Loucy (cell line): ENCODE measurements around the gene MAP3K7CL.

Experiments used
- H2AFZ ChIP-seq: fragments of 200-600 bp; sonication (generic); 2 replicates; pipeline ENCODE4 v1.6.0; 2016; ENCODE audit warnings: antibody characterized with exemption, mild to moderate bottlenecking, low read length, moderate library complexity
- H3F3A ChIP-seq: fragments of 200-600 bp; 2 replicates; pipeline ENCODE4 v1.6.0; 2016; ENCODE audit warnings: antibody characterized with exemption, low read depth, mild to moderate bottlenecking
- H3K27me3 ChIP-seq: fragments of 200-600 bp; sonication (generic); 2 replicates; pipeline ENCODE4 v1.6.1; 2014; ENCODE audit warnings: low read length, mild to moderate bottlenecking; ENCODE audit not compliant: insufficient read depth, poor library complexity, severe bottlenecking
- H3K36me3 ChIP-seq: fragments of 200-600 bp; sonication (generic); 2 replicates; pipeline ENCODE4 v1.6.1; 2016; ENCODE audit warnings: low read length; ENCODE audit not compliant: insufficient read depth
- H3K4me1 ChIP-seq: fragments of 200-600 bp; sonication (generic); 2 replicates; pipeline ENCODE4 v1.5.1; 2014; ENCODE audit warnings: low read length, mild to moderate bottlenecking; ENCODE audit not compliant: insufficient read depth, poor library complexity, severe bottlenecking
- H3K4me2 ChIP-seq: fragments of 200-600 bp; sonication (generic); 2 replicates; pipeline ENCODE4 v1.6.0; 2014; ENCODE audit warnings: antibody characterized with exemption, low read length, low read depth, mild to moderate bottlenecking; ENCODE audit not compliant: poor library complexity, severe bottlenecking
- H3K4me3 ChIP-seq: fragments of 200-600 bp; sonication (generic); 2 replicates; pipeline ENCODE4 v1.5.1; 2014; ENCODE audit warnings: low read length, mild to moderate bottlenecking, mixed read lengths; ENCODE audit not compliant: poor library complexity, severe bottlenecking
- H3K79me2 ChIP-seq: fragments of 200-600 bp; sonication (generic); 2 replicates; pipeline ENCODE4 v1.6.1; 2014; ENCODE audit warnings: low read length; ENCODE audit not compliant: insufficient read depth
- H3K9ac ChIP-seq: fragments of 200-600 bp; sonication (generic); 2 replicates; pipeline ENCODE4 v1.6.0; 2014; ENCODE audit warnings: mild to moderate bottlenecking, low read depth, low read length, moderate library complexity; ENCODE audit not compliant: poor library complexity, severe bottlenecking
- H3K9me2 ChIP-seq: fragments of 200-600 bp; sonication (generic); replicated peaks from 2 replicates; pipeline ENCODE4 v1.6.1; 2016; ENCODE audit warnings: low read depth, low read length, mixed read lengths
- H3K9me3 ChIP-seq: fragments of 200-600 bp; sonication (generic); 2 replicates; pipeline ENCODE4 v1.6.1; 2014; ENCODE audit warnings: mild to moderate bottlenecking, antibody characterized with exemption, low read length, low read depth; ENCODE audit not compliant: insufficient read depth
- H4K20me1 ChIP-seq: fragments of 200-600 bp; sonication (generic); 2 replicates; pipeline ENCODE4 v1.6.0; 2014; ENCODE audit warnings: antibody characterized with exemption, low read length, mild to moderate bottlenecking; ENCODE audit not compliant: insufficient read depth, poor library complexity, severe bottlenecking
- EZH2phosphoT487 ChIP-seq: fragments of 200-600 bp; IDR thresholded peaks from 2 replicates; pipeline ENCODE4 v1.6.1; 2018; ENCODE audit warnings: antibody characterized with exemption, mild to moderate bottlenecking, moderate library complexity, borderline replicate concordance
- TF ChIP-seq, protein P1 (sequence below): fragments of 200-600 bp; sonication (generic); conservative IDR thresholded peaks from 2 replicates; pipeline ENCODE4 v1.5.1; 2014; ENCODE audit warnings: mild to moderate bottlenecking, antibody characterized with exemption, low read length

MAP3K7CL gene

DNA sequence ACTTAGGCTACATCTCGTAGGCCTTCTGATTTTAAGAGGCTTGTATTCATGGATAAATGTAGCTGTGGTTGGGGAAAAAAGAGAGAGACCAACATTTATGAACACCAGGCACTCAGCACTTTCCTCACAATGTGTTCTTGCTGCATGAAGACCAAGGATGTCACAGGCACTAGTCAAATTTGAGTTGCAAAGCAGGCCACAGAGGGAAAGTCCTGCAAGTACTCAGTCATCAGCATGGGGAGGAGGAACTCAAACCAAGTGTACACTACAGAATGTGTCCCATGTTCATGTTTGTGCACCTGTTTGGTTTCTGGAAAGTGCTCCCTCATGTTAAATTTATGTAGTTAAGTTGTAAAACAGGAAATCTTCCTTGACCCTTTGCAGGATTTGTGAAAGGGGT is 8.7 kb upstream of the MAP3K7CL start:
- Histone ChIP-seq H3K79me2 (no peaks in the 10 kb centered on the region), H3K9me3 (no peaks in the 10 kb centered on the region), H3K4me2 (no peak overlapping the region), H3F3A (no peaks in the 10 kb centered on the region), H3K36me3 (no peaks in the 10 kb centered on the region), H3K27me3 (no peaks in the 10 kb centered on the region), H3K9ac (no peak overlapping the region), H3K4me1 (no peaks in the 10 kb centered on the region), H2AFZ (no peak overlapping the region), H4K20me1 (no peaks in the 10 kb centered on the region), H3K9me2 (no peaks in the 10 kb centered on the region), H3K4me3 (no peak overlapping the region)
- TF ChIP-seq, protein P1, sequence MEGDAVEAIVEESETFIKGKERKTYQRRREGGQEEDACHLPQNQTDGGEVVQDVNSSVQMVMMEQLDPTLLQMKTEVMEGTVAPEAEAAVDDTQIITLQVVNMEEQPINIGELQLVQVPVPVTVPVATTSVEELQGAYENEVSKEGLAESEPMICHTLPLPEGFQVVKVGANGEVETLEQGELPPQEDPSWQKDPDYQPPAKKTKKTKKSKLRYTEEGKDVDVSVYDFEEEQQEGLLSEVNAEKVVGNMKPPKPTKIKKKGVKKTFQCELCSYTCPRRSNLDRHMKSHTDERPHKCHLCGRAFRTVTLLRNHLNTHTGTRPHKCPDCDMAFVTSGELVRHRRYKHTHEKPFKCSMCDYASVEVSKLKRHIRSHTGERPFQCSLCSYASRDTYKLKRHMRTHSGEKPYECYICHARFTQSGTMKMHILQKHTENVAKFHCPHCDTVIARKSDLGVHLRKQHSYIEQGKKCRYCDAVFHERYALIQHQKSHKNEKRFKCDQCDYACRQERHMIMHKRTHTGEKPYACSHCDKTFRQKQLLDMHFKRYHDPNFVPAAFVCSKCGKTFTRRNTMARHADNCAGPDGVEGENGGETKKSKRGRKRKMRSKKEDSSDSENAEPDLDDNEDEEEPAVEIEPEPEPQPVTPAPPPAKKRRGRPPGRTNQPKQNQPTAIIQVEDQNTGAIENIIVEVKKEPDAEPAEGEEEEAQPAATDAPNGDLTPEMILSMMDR = no peak
- TF ChIP-seq EZH2phosphoT487 = no peak

DNA sequence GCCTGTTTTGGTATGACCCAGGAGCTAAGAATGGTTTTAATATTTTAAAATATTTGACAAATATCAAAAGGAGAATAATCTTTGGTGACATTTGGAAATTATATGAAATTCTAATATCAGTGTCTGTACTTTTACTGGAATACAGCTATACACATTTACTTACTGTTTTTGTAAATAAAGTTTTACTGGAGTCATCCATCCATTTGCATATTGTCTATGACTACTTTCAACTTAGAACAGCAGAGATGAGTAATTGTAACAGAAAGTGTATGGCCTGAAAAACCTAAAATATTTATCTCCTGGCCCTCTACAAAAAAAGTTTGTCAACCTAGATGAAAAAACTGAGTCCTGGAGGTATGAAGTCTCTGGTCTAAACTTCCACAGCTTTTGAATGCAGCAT is 5.8 kb upstream of the MAP3K7CL start:
- TF ChIP-seq, protein P1 = no peak
- TF ChIP-seq EZH2phosphoT487 = no peak
- Histone ChIP-seq H3K9me2 (no peaks in the 10 kb centered on the region), H3F3A (no peaks in the 10 kb centered on the region), H3K4me2 (no peak overlapping the region), H3K9me3 (no peaks in the 10 kb centered on the region), H3K27me3 (no peaks in the 10 kb centered on the region), H3K36me3 (no peaks in the 10 kb centered on the region), H2AFZ (no peak overlapping the region), H4K20me1 (no peaks in the 10 kb centered on the region), H3K79me2 (no peaks in the 10 kb centered on the region), H3K4me1 (no peaks in the 10 kb centered on the region), H3K9ac (no peak overlapping the region), H3K4me3 (no peak overlapping the region)

DNA sequence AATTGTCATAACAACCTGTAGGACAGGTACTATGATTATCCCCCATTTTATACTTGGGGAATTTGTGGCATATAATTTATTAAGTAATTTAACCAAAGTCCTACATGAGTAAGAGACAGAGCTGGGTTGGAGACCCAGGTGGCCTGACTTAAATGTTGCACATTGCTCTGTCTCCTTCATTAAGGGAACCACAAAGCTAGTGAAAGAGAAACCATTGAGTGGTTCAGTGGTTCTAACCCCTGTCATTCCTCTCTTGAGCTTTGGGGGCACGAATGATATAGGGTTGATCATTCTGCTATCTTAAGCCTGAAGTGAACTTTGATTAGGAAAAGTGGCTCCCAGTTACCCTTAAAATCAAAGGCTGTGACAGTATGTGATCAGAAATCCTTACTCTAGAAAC is 5.3 kb upstream of the MAP3K7CL start:
- no peaks in the 10 kb centered on the region for H4K20me1 ChIP-seq
- H3K9ac ChIP-seq = no peak overlapping the region
- H3K4me2 ChIP-seq = no peak overlapping the region
- no peak overlapping the region for H2AFZ ChIP-seq
- no peaks in the 10 kb centered on the region for H3K27me3 ChIP-seq
- H3K9me3 ChIP-seq = no peaks in the 10 kb centered on the region
- no peaks in the 10 kb centered on the region for H3K9me2 ChIP-seq
- H3K79me2 ChIP-seq = no peaks in the 10 kb centered on the region
- H3K36me3 ChIP-seq = no peaks in the 10 kb centered on the region
- no peaks in the 10 kb centered on the region for H3K4me1 ChIP-seq
- no peaks in the 10 kb centered on the region for H3F3A ChIP-seq
- TF ChIP-seq, protein P1 = no peak
- no peak for TF ChIP-seq EZH2phosphoT487
- no peak overlapping the region for H3K4me3 ChIP-seq
